Stimulated activated CD4-positive, alpha-beta T cell treated with anti-CD3 and anti-CD28 coated beads, Interleukin-2, amount 100 ng/mL, for 4 hours (primary cell): ENCODE data around the gene KCNG4.
"Not testable (repeated sequence)": the region's sequence is repeated elsewhere in the genome, so short reads cannot be mapped to it uniquely, and the experiment has no call there.

Experiments used
- DNase-seq: peaks from one replicate; pipeline ENCODE4 v3.0.0-alpha.2; 2020; ENCODE audit warnings: low read depth

Gene KCNG4

GRCh38 chr16:84205976-84206691 is 33.7 kb downstream of the KCNG4 start:
- DNase-seq, result no peak

GRCh38 chr16:84205123-84205522 is 34.7 kb downstream of the KCNG4 start:
- not testable (repeated sequence) for DNase-seq

GRCh38 chr16:84204551-84204950 is 35.3 kb downstream of the KCNG4 start:
- not testable (repeated sequence) for DNase-seq

GRCh38 chr16:84199861-84200260 is 40.0 kb downstream of the KCNG4 start:
- DNase-seq, result no peak

- no peak for DNase-seq
Observed at GRCh38 chr16:84199097-84199496, 40.7 kb downstream of the KCNG4 start.

GRCh38 chr16:84198401-84198800 is 41.4 kb downstream of the KCNG4 start:
- DNase-seq, result no peak

- no peak for DNase-seq
Observed at GRCh38 chr16:84197466-84198128, 42.2 kb downstream of the KCNG4 start.

- DNase-seq, result no peak
Observed at GRCh38 chr16:84196727-84197394, 43.0 kb downstream of the KCNG4 start.

GRCh38 chr16:84196101-84196500 is 43.7 kb downstream of the KCNG4 start:
- DNase-seq, result no peak

- DNase-seq, result no peak
Observed at GRCh38 chr16:84195201-84196093, 44.4 kb downstream of the KCNG4 start.

- peak; percentile 26 for DNase-seq
Observed at GRCh38 chr16:84194470-84195200, 45.2 kb downstream of the KCNG4 start.

- no peak for DNase-seq
Observed at GRCh38 chr16:84194018-84194417, 45.8 kb downstream of the KCNG4 start.

- DNase-seq, result no peak
Observed at GRCh38 chr16:84193480-84193879, 46.3 kb downstream of the KCNG4 start.

- DNase-seq, result no peak
Observed at GRCh38 chr16:84191466-84191865, 48.3 kb downstream of the KCNG4 start.

GRCh38 chr16:84190731-84191388 is 49.0 kb downstream of the KCNG4 start, which contains the start of gene ADAD2:
TSS of gene ADAD2 (plus strand) at chr16:84191157. CDS start at chr16:84191231, 74 bp downstream.
- DNase-seq, result no peak

GRCh38 chr16:84186685-84187437 is 53.0 kb downstream of the KCNG4 start, which contains the start of gene TAF1C:
TSS of gene TAF1C (minus strand) at chr16:84187057. CDS start at chr16:84184988, 2,069 bp downstream.
- DNase-seq, result peak; percentile 86

GRCh38 chr16:84184775-84185174 is 55.0 kb downstream of the KCNG4 start:
- no peak for DNase-seq

- no peak for DNase-seq
Observed at GRCh38 chr16:84183911-84184591, 55.8 kb downstream of the KCNG4 start.

- no peak for DNase-seq
Observed at GRCh38 chr16:84183572-84183875, 56.3 kb downstream of the KCNG4 start.
